Mesodermal cell (in vitro differentiated cells): Measurements from ENCODE around the gene GALM.
"Not testable (repeated sequence)": the region's sequence is repeated elsewhere in the genome, so short reads cannot be mapped to it uniquely, and the experiment has no call there.

Experiments used
- H3K27ac ChIP-seq: 2 replicates; pipeline ENCODE4 v1.7.0; 2013; ENCODE audit warnings: mild to moderate bottlenecking, low read depth, low read length, moderate library complexity; ENCODE audit not compliant: severe bottlenecking
- H3K36me3 ChIP-seq: 2 replicates; pipeline ENCODE4 v1.7.1; 2013; ENCODE audit warnings: mild to moderate bottlenecking, low read length, moderate library complexity; ENCODE audit not compliant: control insufficient read depth, insufficient read depth
- H3K4me1 ChIP-seq: one replicate; pipeline ENCODE4 v1.7.1; 2013; ENCODE audit warnings: mild to moderate bottlenecking, low read length; ENCODE audit not compliant: insufficient read depth, control insufficient read depth, poor library complexity, severe bottlenecking
- H3K4me3 ChIP-seq: 2 replicates; pipeline ENCODE4 v1.7.0; 2013; ENCODE audit warnings: low read length, control low read depth, mild to moderate bottlenecking; ENCODE audit not compliant: insufficient read depth, poor library complexity, severe bottlenecking; ENCODE audit errors: extremely low read depth
- H3K9me3 ChIP-seq: 2 replicates; pipeline ENCODE4 v1.7.1; 2013; ENCODE audit warnings: mild to moderate bottlenecking, low read length, moderate library complexity; ENCODE audit not compliant: control insufficient read depth
- WGBS, 2 experiments: methylation state at CpG; one replicate each; pipeline ENCODE4 v1.1.5; 2013; ENCODE audit warnings: missing lambda C conversion rate in 2 of 2; ENCODE audit not compliant: insufficient coverage in 2 of 2; 5-methylcytosine and 5-hydroxymethylcytosine counted together

GALM gene

DNA sequence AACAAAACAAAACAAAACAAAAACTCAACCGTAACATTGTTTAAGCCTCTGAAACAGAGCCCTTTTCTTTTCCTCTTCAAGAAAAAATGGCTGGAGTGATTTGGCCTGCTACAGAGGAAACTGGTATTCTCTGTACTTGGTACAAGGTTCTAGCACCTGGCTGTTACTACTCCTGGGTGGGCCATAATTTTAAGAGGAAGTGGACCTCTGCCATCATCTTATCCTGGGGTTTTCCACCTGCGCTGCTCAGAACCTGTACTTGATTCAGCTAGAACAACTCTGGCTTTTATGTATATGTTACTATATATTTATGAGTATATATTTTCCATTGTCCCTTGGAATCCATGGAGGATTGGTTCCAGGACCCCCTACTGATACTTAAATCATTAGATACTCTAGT, 62.8 kb downstream of the GALM start:
- no peaks in the 10 kb centered on the region for H3K4me1 ChIP-seq
- 100% methylated on average over 1 of the region's 2 CpGs; no CpG with 5 or more reads in 1 of the 2 experiments for WGBS, 2 experiments

GRCh38 chr2:38731090-38731489, 65.2 kb downstream of the GALM start:
- H3K4me3 ChIP-seq: no peak overlapping the region
- no peak overlapping the region for H3K27ac ChIP-seq
- H3K9me3 ChIP-seq: no peaks in the 10 kb centered on the region
- H3K36me3 ChIP-seq: peaks cover 53% of the 10 kb centered on the region
- 96 to 100% methylated on average over 2 to 4 of the region's 7 CpGs for WGBS, 2 experiments
- no peaks in the 10 kb centered on the region for H3K4me1 ChIP-seq

More for the DNA sequence above, 62.8 kb downstream of the GALM start:
- Histone ChIP-seq H3K36me3 (peaks cover 31% of the 10 kb centered on the region), H3K9me3 (no peaks in the 10 kb centered on the region), H3K27ac (no peak overlapping the region), H3K4me3 (no peak overlapping the region)

DNA sequence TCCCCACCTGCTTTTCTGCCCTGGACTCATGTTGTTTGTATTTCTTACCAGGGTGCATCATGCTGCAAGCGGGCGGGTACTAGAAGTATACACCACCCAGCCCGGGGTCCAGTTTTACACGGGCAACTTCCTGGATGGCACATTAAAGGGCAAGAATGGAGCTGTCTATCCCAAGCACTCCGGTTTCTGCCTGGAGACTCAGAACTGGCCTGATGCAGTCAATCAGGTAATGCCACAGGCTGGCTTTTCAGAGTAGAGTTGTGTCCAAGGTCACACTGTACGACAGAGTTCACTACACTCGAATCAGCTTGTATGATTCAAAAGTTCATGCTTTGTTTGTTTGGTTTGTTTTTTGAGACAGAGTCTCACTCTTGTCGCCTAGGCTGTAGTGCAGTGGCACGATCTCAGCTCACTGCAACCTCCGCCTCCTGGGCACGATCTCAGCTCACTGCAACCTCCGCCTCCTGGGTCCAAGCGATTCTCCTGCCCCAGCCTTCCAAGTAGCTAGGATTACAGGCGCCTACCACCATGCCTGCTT, 65.8 kb downstream of the GALM start:
- H3K4me1 ChIP-seq: no peaks in the 10 kb centered on the region
- peaks cover 53% of the 10 kb centered on the region for H3K36me3 ChIP-seq
- no peak overlapping the region for H3K4me3 ChIP-seq
- H3K27ac ChIP-seq: no peak overlapping the region
- WGBS, 2 experiments: 90 to 91% methylated on average over 10 to 12 of the region's 14 CpGs
- H3K9me3 ChIP-seq: no peaks in the 10 kb centered on the region

DNA sequence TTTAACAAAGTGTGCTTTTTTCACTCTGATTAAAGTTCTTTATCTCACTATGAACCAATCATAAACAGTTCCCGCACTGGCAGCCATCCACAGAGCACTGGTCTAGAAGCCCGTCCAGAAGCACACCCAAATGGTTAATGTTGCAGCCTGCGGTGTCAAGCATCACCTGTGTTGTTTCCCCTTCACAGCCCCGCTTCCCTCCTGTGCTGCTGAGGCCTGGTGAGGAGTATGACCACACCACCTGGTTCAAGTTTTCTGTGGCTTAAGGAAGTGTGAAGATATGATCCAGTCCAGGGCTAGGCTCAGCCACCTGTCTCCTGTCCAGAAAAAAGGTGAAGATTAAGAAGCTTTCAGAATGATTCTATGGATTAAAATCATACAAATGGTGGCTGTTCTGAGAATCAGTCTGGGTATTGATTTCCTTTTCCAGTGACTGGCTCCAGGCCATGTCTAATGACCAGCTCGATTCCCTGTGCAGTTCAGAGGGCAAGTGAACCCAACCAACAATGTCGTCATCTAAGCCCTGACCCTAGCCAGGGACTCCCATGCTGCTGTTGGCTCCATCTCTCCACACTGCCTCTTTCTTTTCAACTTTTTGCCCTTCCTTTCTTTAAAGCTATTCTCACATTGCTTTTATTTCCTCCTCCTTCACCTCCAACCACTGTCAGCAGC, 67.5 kb downstream of the GALM start:
- Histone ChIP-seq H3K36me3 (peaks cover 66% of the 10 kb centered on the region), H3K27ac (no peak overlapping the region), H3K4me1 (peaks cover 2% of the 10 kb centered on the region), H3K4me3 (no peak overlapping the region), H3K9me3 (no peaks in the 10 kb centered on the region)
- WGBS, 2 experiments: 91 to 98% methylated on average over 3 to 6 of the region's 6 CpGs

GRCh38 chr2:38734299-38735058, 68.6 kb downstream of the GALM start:
- WGBS, 2 experiments: 81 to 92% methylated on average over 6 to 7 of the region's 9 CpGs

DNA sequence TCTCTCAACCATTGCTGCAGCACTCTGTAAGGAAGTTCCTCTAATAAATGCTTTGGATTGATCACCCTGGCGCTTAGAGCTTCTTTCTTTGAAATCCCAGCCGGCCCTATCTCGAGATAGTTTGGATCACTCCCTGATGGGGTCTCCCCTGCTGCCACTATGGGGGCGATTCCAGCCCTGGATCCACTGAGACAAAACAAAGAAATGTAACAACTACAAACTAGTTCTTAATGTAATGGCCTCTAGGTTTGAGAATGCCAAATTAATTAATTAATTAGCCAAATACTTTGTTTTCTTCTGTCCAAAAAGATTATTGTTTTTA, 70.0 kb downstream of the GALM start:
- no peak overlapping the region for H3K4me3 ChIP-seq

More at GRCh38 chr2:38734299-38735058, 68.6 kb downstream of the GALM start:
- Histone ChIP-seq H3K4me1 (peaks cover 2% of the 10 kb centered on the region), H3K36me3 (peaks cover 71% of the 10 kb centered on the region), H3K9me3 (no peaks in the 10 kb centered on the region), H3K4me3 (no peak overlapping the region), H3K27ac (no peak overlapping the region)

GRCh38 chr2:38737000-38737698, 71.2 kb downstream of the GALM start:
- not testable (repeated sequence) for H3K4me1 ChIP-seq, H3K4me3 ChIP-seq, H3K9me3 ChIP-seq
- 93 to 94% methylated on average over 6 to 7 of the region's 11 CpGs for WGBS, 2 experiments
- Histone ChIP-seq H3K27ac (peak overlapping the region; percentile 29), H3K36me3 (peaks cover 83% of the 10 kb centered on the region)

More for the DNA sequence above, 70.0 kb downstream of the GALM start:
- Histone ChIP-seq H3K9me3 (no peaks in the 10 kb centered on the region), H3K4me1 (peaks cover 2% of the 10 kb centered on the region), H3K36me3 (peaks cover 79% of the 10 kb centered on the region), H3K27ac (no peak overlapping the region)
- 69 to 82% methylated on average over 2 to 3 of the region's 4 CpGs for WGBS, 2 experiments

DNA sequence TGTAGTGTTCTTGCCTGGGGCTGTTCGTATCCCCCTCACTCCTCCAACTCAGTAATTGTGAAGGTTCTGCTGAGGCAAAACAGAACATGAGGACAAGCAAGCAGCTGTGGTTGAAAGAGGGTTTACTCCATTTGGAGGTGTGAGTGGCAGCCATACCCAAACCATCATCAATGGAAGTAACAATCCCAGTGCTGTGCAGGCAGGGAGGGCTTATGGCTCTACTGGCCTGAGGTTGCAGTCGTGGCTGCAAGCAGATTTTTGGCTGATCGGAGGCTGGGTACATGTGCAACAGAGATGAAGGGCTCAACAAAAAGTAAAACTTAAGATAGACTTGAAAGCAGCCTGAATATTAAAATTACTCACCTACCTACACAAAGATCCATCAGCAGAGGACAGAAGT, 72.0 kb downstream of the GALM start:
- peaks cover 81% of the 10 kb centered on the region for H3K36me3 ChIP-seq
- peak overlapping the region; percentile 29 for H3K27ac ChIP-seq
- peaks cover 2% of the 10 kb centered on the region for H3K4me1 ChIP-seq
- H3K4me3 ChIP-seq: no peak overlapping the region
- WGBS, 2 experiments: 60 to 100% methylated on average over 1 to 2 of the region's 3 CpGs
- H3K9me3 ChIP-seq: no peaks in the 10 kb centered on the region

GRCh38 chr2:38739524-38739923, 73.6 kb downstream of the GALM start:
- Histone ChIP-seq H3K27ac (no peak overlapping the region), H3K4me1 (peaks cover 2% of the 10 kb centered on the region), H3K9me3 (no peaks in the 10 kb centered on the region), H3K36me3 (peaks cover 82% of the 10 kb centered on the region), H3K4me3 (no peak overlapping the region)
- WGBS, 2 experiments: 100% methylated on average over 1 to 2 of the region's 2 CpGs

- WGBS, 2 experiments: 84 to 86% methylated on average over 5 of the region's 11 CpGs
- Histone ChIP-seq H3K4me3 (no peak overlapping the region), H3K36me3 (peaks cover 83% of the 10 kb centered on the region), H3K27ac (no peak overlapping the region), H3K9me3 (no peaks in the 10 kb centered on the region), H3K4me1 (peaks cover 2% of the 10 kb centered on the region)
Observed at GRCh38 chr2:38740851-38741731, 75.2 kb downstream of the GALM start.
